HG02884 (cell line): ENCODE measurements around the gene CFDP1.
"Not testable (repeated sequence)": the region's sequence is repeated elsewhere in the genome, so short reads cannot be mapped to it uniquely, and the experiment has no call there.

ENCODE experiments used
- ATAC-seq: cut with Tn5 transposase; IDR thresholded peaks from one replicate; pipeline ENCODE4 v1.9.1; 2021; ENCODE audit warnings: mild to moderate bottlenecking, moderate library complexity; ENCODE audit not compliant: unreplicated experiment

The CFDP1 gene

DNA sequence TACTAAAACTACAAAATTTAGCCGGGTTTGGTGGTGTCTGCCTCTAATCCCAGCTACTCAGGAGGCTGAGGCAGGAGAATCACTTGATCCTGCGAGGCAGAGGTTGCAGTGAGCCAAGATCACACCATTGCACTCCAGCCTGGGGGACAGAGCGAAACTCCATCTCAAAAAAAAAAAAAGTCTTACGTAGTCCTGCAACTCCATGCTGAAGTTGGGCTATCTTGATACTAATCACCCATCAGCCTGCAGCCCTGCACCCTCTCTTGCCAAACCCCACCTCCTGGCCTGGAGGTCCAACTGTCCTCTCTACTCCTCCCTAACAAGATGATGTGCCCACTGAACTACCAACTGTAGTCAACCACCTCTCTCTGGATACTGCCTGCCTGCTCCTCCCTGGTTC lies 26.4 kb upstream of the CFDP1 start:
- ATAC-seq = no peak

DNA sequence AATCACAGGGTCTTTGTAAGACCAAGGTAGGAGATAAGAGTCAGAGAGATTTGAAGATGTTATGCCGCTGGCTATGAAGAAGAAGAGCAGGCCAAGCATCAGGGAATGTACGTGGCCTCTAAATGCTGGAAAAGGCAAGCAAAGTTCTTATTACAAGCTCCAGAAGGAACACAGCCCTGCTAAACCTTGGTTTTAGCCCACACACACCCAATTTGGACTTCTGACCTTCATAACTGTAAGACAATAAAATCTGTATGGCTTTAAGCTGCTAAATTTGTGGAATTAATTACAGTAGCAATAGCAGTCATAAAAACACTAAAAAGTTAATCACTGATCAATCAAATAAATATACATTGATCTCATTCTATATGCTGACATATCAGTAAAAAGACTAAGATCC lies 25.1 kb upstream of the CFDP1 start:
- no peak for ATAC-seq

- ATAC-seq = no peak
These were observed 24.7 kb upstream of the CFDP1 start for GRCh38 chr16:75458029-75458428.

- ATAC-seq = no peak
These were observed 24.2 kb upstream of the CFDP1 start for GRCh38 chr16:75457485-75458021.

GRCh38 chr16:75456971-75457370 lies 23.7 kb upstream of the CFDP1 start:
- ATAC-seq = no peak

- not testable (repeated sequence) for ATAC-seq
These were observed 23.2 kb upstream of the CFDP1 start for GRCh38 chr16:75456486-75456885.

DNA sequence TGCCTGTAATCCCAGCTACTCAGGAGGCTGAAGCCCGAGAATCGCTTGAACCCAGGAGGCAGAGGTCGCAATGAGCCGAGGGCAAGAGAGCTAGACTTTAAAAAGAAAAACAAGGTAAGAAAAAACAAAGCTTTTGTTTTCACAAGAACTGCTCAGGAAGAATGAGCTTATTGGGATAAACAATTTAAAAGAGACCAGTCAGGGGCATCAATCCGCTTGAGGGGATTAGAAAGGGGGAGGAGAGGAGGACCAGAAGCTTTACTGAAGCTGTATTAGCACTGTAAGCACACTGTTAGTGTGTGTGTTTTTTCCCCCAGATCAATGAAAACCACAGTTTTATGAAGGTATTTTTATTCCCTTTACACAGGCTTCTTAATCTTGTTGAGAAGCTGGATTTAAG lies 22.4 kb upstream of the CFDP1 start:
- no peak for ATAC-seq

DNA sequence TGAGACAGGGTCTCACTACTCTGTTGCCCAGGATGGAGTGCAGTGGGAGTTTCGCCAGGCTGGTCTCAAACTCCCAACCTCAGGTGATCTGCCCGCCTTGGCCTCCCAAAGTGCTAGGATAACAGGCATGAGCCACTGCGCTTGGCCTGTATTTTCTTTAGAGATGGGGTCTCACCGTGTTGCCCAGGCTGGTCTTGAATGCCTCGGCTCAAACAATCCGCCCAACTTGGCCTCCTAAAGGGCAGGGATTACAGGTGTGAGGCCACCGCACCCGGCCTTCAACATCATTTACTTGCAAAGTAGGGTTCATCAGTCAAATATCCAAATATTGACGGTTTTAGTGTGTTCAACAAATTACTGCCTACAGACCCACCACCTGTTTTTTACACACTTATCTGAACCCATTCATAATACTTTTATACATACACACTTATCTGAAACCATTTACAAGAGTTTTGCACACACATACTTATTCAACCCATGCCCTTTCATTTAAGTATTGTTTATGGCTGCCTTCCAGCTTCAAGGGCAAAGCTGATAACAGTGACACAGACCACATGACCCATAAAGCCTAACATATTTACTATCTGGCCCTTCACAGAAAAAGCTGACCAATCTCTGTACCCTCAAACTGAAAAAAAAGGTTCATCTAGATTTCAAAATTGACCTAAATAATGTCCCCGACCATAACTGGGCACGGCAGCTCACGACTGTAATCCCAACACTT lies 19.3 kb upstream of the CFDP1 start:
- ATAC-seq = no peak

DNA sequence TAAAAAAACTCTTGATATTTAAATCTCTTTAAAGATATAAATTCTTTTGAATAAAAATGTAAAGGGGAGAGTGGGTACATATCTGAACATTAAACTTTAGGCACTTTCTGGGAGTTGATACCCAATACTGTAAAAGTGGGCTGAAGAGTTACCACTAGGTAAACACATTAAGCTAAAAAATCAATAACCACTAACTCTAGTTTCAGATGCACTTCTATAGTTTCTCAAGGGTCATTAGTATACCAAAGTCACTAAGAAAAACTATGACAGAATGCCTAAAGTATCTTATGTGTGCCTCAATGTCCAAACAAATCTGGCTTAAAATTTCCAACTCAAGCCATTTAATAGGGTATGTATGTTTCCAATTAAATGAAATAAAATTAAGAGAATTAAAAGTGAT lies 13.1 kb upstream of the CFDP1 start:
- ATAC-seq = no peak

DNA sequence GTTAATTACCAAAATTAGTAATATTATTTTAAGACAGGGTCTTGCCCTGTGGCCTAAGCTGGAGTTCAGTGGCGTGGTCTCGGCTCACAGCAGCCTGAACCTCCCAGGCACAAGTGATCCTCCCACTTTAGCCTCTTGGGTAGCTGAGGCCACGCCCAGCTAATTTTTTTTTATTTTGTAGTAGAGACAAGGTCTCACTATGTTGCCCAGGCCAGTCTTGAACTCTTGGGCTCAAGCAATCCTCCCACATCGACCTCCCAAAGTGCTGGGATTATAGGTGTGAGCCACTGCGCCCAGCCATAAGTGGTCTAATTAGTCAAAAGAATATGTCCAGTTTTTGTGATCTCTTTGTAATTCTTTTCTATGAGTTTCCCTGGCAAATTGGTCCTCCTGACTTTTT lies 12.0 kb upstream of the CFDP1 start:
- no peak for ATAC-seq

DNA sequence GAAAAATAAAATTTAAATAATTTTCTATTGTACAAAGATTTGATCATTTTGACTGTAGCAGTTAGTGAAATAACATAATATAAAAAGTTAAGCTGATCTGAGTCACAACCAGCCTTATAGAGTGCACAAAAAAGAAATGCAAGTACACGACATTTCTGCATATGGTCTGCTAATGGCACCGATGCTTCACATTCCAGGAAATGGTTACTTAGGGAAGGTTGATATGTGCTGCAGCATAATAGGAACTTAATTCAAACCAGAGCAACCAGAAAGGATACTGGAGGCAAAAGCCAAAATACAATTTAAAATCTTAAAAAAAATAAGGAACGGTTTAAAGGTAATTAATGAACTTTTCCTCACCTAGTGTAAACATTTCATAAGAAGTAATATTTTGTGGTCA lies 10.0 kb upstream of the CFDP1 start:
- ATAC-seq = no peak

- ATAC-seq = peak; percentile 70
These were observed 570 bp upstream of the CFDP1 start for GRCh38 chr16:75433732-75434413.

- ATAC-seq = no peak
These were observed 3.5 kb downstream of the CFDP1 start for GRCh38 chr16:75429621-75430403.

- ATAC-seq = not testable (repeated sequence)
These were observed 6.8 kb downstream of the CFDP1 start for GRCh38 chr16:75426524-75426923.

DNA sequence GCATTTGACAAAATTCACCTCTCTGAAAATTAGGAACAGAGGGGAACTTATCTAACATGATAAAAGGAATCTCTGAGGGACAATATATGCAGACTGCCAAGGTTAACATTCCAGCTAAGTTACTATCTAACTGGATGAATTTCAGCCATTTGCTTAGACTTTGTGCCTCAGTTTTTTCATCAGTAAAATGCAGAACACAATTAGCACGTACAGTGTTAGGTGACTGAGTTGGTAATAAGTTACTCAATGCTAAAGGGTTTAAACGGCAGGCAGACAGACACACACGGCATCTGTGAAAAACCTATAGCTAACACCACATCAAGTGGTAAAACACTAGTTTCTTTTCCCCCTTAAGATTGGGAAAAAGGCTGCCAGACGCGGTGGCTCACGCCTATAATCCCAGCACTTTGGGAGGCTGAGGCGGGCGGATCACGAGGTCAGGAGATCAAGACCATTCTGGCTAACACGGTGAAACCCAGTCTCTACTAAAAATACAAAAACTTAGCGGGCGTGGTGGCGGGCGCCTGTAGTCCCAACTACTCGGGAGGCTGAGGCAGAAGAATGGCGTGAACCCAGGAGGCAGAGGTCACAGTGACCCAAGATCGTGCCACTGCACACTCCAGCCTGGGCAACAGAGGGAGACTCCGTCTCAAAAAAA lies 9.1 kb downstream of the CFDP1 start:
- ATAC-seq = not testable (repeated sequence)

DNA sequence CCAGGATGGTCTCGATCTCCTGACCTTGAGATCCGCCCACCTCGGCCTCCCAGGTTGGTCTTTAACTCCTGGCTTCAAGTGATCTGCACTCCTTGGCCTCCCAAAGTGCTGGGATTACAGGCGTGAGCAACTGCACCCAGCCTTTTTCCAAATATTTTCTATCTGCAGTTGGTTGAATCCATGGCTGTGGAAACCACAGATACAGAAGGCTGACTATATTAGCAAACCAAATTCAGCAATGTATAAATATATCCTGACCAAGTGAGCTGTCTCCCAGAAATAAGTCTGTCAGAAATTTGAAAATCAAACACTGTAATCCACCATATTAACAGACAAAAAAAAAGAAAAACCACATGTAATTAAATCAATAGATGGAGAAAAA lies 9.6 kb downstream of the CFDP1 start:
- ATAC-seq = no peak

- ATAC-seq = no peak
These were observed 11.5 kb downstream of the CFDP1 start for GRCh38 chr16:75421820-75422126.

- peak; percentile 66 for ATAC-seq
These were observed 12.1 kb downstream of the CFDP1 start for GRCh38 chr16:75420987-75421819.

DNA sequence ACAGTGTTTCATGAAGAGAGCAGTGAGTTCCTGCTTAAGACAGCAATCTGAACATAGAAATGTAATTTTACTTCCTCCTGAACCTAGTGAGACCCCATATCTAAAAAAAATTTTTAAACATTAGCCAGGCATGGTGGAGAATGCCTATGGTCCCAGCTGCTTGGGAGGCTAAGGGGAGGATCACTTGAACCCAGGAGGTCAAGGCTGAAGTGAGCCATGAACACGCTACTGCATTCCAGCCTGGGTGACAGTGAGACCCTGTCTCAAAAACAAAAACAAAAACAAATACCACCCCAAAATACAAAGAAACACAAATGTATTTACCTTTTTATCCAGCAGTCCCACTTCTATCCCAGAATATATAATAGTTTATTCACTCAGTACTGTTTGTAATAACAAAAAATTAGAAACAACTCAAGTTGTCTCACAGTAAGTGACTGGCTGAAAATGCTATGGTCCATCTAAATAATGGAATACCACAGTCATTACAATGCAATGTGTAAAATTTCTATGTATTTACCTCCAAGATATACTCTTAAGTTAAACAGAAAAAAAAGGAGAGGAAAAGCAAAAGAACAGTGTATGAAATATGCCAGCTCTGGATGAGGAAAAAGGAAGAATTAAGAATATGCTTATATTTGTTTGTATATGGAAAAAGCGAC lies 16.3 kb downstream of the CFDP1 start:
- no peak for ATAC-seq
